ENCODE data around the gene DHODH. TPM values are rescaled to one million over a fixed set of nuclear protein-coding genes. Genes with fewer than 3 reads are reported as not detected.

The DHODH gene
- total RNA-seq, 3 donors from 2014 or later (not counting 1 experiment from before 2014, with no cell fraction given): 3.7 to 6.9 (median 4.7) TPM

DNA sequence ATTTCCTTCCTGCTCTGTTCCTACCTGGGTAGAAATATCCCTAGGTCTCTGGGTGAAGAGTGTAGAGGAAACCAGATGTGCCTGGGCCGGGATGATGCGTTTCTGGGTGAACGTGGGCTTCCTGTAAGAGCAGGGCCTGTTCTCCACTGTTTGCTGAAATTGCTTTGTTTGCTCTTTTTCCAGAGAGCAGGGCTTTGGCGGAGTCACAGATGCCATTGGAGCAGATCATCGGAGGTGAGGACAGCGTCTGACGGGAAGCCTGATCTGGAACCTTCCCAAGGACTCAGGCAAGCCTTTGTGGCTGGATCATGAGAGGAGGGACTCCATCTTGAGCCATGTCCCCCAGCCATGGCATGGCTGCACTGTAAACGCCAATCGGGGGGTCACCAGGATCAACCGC is 15.4 kb downstream of the DHODH start:
- H3K9me3 Mint-ChIP-seq: no peaks in the 10 kb centered on the region
- intact Hi-C loops (cut with micrococcal nuclease): no loop called here
- Histone ChIP-seq H3K36me3 (ENCODE audit: control insufficient read depth, insufficient read depth, low read length) (peaks cover 30% of the 10 kb centered on the region), H3K27ac (ENCODE audit: low read length) (no peak overlapping the region), H3K9me3 (ENCODE audit: control insufficient read depth, insufficient read depth, low read length) (no peaks in the 10 kb centered on the region), H3K27me3 (ENCODE audit: control insufficient read depth, insufficient read depth, low read length) (no peaks in the 10 kb centered on the region), H3K4me1 (ENCODE audit: control insufficient read depth, insufficient read depth, low read length) (no peaks in the 10 kb centered on the region), H3K4me3 (ENCODE audit: low read length) (no peak overlapping the region)
- no peak for DNase-seq
- no peaks in the 10 kb centered on the region for H3K27me3 Mint-ChIP-seq (ENCODE audit: low read depth in 2 of 2)
- H3K36me3 Mint-ChIP-seq: no peaks in the 10 kb centered on the region
- no peak for ATAC-seq
- no peak overlapping the region for H3K27ac Mint-ChIP-seq
- H3K4me1 Mint-ChIP-seq: no peaks in the 10 kb centered on the region
- TF ChIP-seq, protein P1, sequence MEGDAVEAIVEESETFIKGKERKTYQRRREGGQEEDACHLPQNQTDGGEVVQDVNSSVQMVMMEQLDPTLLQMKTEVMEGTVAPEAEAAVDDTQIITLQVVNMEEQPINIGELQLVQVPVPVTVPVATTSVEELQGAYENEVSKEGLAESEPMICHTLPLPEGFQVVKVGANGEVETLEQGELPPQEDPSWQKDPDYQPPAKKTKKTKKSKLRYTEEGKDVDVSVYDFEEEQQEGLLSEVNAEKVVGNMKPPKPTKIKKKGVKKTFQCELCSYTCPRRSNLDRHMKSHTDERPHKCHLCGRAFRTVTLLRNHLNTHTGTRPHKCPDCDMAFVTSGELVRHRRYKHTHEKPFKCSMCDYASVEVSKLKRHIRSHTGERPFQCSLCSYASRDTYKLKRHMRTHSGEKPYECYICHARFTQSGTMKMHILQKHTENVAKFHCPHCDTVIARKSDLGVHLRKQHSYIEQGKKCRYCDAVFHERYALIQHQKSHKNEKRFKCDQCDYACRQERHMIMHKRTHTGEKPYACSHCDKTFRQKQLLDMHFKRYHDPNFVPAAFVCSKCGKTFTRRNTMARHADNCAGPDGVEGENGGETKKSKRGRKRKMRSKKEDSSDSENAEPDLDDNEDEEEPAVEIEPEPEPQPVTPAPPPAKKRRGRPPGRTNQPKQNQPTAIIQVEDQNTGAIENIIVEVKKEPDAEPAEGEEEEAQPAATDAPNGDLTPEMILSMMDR (IDR thresholded peaks at IDR 0.05): no peak
- 94% methylated on average over 10 of the region's 10 CpGs for WGBS (ENCODE audit: insufficient coverage)
- no peak overlapping the region for H3K4me3 Mint-ChIP-seq

DNA sequence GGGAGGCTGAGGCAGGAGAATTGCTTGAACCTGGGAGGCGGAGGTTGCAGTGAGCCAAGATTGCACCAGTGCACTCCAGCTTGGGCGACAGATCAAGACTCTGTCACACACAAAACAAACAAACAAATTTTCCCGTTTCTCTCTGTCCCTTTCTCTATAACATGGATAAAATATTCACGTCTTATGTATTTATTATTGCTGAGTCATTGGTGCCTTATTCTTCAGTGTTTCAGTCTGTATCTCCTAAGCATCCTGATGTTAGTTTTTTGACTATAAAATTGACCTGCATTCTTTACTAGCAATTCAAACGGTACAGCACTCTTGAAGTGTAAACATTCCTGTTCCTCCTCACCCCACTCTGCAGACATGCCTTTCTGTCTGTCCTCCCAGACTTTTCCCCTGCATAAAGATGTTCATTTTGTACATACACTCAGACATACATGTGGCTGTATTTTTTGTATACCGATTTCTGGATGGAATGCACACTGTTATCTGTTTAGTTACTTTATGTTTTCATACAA is 16.4 kb downstream of the DHODH start:
- DNase-seq (no peak), ATAC-seq (no peak)
- no peaks in the 10 kb centered on the region for H3K4me1 Mint-ChIP-seq
- no peaks in the 10 kb centered on the region for H3K36me3 Mint-ChIP-seq
- no peaks in the 10 kb centered on the region for H3K27me3 Mint-ChIP-seq (ENCODE audit: low read depth in 2 of 2)
- H3K9me3 Mint-ChIP-seq: no peaks in the 10 kb centered on the region
- Histone ChIP-seq H3K36me3 (ENCODE audit: control insufficient read depth, insufficient read depth, low read length) (peaks cover 25% of the 10 kb centered on the region), H3K27me3 (ENCODE audit: control insufficient read depth, insufficient read depth, low read length) (no peaks in the 10 kb centered on the region), H3K9me3 (ENCODE audit: control insufficient read depth, insufficient read depth, low read length) (no peaks in the 10 kb centered on the region), H3K4me3 (ENCODE audit: low read length) (no peak overlapping the region), H3K27ac (ENCODE audit: low read length) (no peak overlapping the region), H3K4me1 (ENCODE audit: control insufficient read depth, insufficient read depth, low read length) (no peaks in the 10 kb centered on the region)
- intact Hi-C loops (cut with micrococcal nuclease): no loop called here
- no peak overlapping the region for H3K4me3 Mint-ChIP-seq
- 80% methylated on average over 5 of the region's 6 CpGs for WGBS (ENCODE audit: insufficient coverage)
- TF ChIP-seq, protein P1 (IDR thresholded peaks at IDR 0.05): no peak
- H3K27ac Mint-ChIP-seq: no peak overlapping the region

DNA sequence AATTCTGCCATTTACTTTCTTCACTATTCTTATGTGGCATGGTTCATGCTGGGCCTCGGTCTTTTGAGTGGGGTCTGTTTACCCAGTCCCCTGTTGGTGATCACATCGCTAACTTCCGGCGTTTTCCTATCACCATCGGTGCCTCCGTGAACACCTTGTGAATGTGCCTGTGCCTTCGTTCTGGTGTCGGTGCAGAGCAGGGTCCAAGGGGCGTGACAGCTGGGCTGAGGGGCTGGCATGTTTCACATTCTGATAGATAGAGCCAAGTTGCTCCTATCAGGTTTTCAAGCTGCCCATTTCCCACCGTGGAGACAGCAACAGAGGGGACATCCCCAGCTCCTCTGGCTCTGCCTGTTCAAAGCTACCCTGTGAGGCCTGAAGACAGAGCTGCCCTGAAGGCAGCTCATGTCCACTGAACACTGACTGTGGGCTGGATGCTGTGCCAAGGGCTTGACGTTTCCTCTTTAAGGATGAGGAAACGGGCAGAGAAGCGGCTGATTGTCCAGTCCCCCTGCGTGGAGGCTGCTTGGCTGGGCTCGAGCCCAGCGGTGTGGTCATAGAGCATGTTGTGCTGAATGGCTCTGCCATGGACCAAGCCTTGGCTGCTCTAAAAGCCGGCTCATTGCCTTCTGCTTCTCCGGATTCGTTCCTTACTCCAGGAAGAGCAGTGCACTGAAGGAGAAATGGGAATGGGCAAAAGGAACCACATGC is 17.0 kb downstream of the DHODH start:
- 94% methylated on average over 19 of the region's 19 CpGs for WGBS (ENCODE audit: insufficient coverage)
- Mint-ChIP-seq H3K27me3 (ENCODE audit: low read depth in 2 of 2) (no peaks in the 10 kb centered on the region), H3K4me3 (no peak overlapping the region), H3K27ac (no peak overlapping the region), H3K9me3 (no peaks in the 10 kb centered on the region), H3K4me1 (no peaks in the 10 kb centered on the region), H3K36me3 (no peaks in the 10 kb centered on the region)
- Histone ChIP-seq H3K4me1 (ENCODE audit: control insufficient read depth, insufficient read depth, low read length) (no peaks in the 10 kb centered on the region), H3K27me3 (ENCODE audit: control insufficient read depth, insufficient read depth, low read length) (no peaks in the 10 kb centered on the region), H3K36me3 (ENCODE audit: control insufficient read depth, insufficient read depth, low read length) (peaks cover 25% of the 10 kb centered on the region), H3K4me3 (ENCODE audit: low read length) (no peak overlapping the region), H3K27ac (ENCODE audit: low read length) (no peak overlapping the region), H3K9me3 (ENCODE audit: control insufficient read depth, insufficient read depth, low read length) (no peaks in the 10 kb centered on the region)
- intact Hi-C loops (cut with micrococcal nuclease): no loop called here
- DNase-seq (no peak), ATAC-seq (no peak)
- TF ChIP-seq, protein P1 (IDR thresholded peaks at IDR 0.05): no peak
